ENCODE results near the gene EBF3. TPM values are rescaled to one million over a fixed set of nuclear protein-coding genes. Genes with fewer than 3 reads are reported as not detected.

The EBF3 gene
- total RNA-seq, 1 experiment from 2014 or later = 0.64 TPM

GRCh38 chr10:129870961-129871621 lies 93.0 kb downstream of the EBF3 start:
- ChIA-PET CTCF (no interaction called here), POLR2A (no interaction called here)
- TF ChIP-seq TCF7L2 (IDR thresholded peaks at IDR 0.05; ENCODE audit: low read depth, low read length) (no peak), POLR2AphosphoS5 (IDR thresholded peaks at IDR 0.05; ENCODE audit: low read depth, low read length) (no peak), CTCF (IDR thresholded peaks at IDR 0.05) (no peak), SIN3A (IDR thresholded peaks at IDR 0.05; ENCODE audit: borderline replicate concordance, insufficient read depth, low read depth, low read length) (no peak), REST (IDR thresholded peaks at IDR 0.05; ENCODE audit: insufficient read depth in 1 of 2, low read depth in 2 of 2, low read length in 1 of 2) (no peak)
- Histone ChIP-seq H3K4me1 (ENCODE audit: control insufficient read depth, insufficient read depth, low read length) (no peaks in the 10 kb centered on the region), H3K27ac (ENCODE audit: low read length) (no peak overlapping the region), H3K4me3 (ENCODE audit: low read depth in 2 of 2, low read length in 2 of 2) (no peak overlapping the region), H3K36me3 (ENCODE audit: control insufficient read depth, insufficient read depth, low read length) (no peaks in the 10 kb centered on the region), H3K27me3 (ENCODE audit: control insufficient read depth, insufficient read depth, low read length) (no peaks in the 10 kb centered on the region), H3K9me3 (ENCODE audit: control insufficient read depth, insufficient read depth, low read depth, low read length) (no peaks in the 10 kb centered on the region)
- ATAC-seq = no peak
- intact Hi-C loops (cut with micrococcal nuclease; ENCODE audit: unreplicated experiment) (no loop called here), in situ Hi-C loops (cut with HindIII; ENCODE audit: low pct_unique_long_range_greater_than_20kb, low sequenced_read_pairs) (no loop called here)
- BruUV-seq (replicated peaks) = no TSS peak
- DNase-seq (ENCODE audit: low read depth, low spot score) = no peak

GRCh38 chr10:129870474-129870757 lies 93.7 kb downstream of the EBF3 start:
- in situ Hi-C loops (cut with HindIII; ENCODE audit: low pct_unique_long_range_greater_than_20kb, low sequenced_read_pairs) (no loop called here), intact Hi-C loops (cut with micrococcal nuclease; ENCODE audit: unreplicated experiment) (no loop called here)
- DNase-seq (ENCODE audit: low read depth, low spot score) (no peak), ATAC-seq (no peak)
- Histone ChIP-seq H3K4me1 (ENCODE audit: control insufficient read depth, insufficient read depth, low read length) (no peaks in the 10 kb centered on the region), H3K9me3 (ENCODE audit: control insufficient read depth, insufficient read depth, low read depth, low read length) (no peaks in the 10 kb centered on the region), H3K27ac (ENCODE audit: low read length) (no peak overlapping the region), H3K27me3 (ENCODE audit: control insufficient read depth, insufficient read depth, low read length) (no peaks in the 10 kb centered on the region), H3K4me3 (ENCODE audit: low read depth in 2 of 2, low read length in 2 of 2) (no peak overlapping the region), H3K36me3 (ENCODE audit: control insufficient read depth, insufficient read depth, low read length) (no peaks in the 10 kb centered on the region)
- no TSS peak for BruUV-seq (replicated peaks)
- ChIA-PET POLR2A (no interaction called here), CTCF (no interaction called here)
- no peak for TF ChIP-seq SIN3A (IDR thresholded peaks at IDR 0.05; ENCODE audit: borderline replicate concordance, insufficient read depth, low read depth, low read length)
- TF ChIP-seq TCF7L2 (IDR thresholded peaks at IDR 0.05; ENCODE audit: low read depth, low read length) = no peak
- TF ChIP-seq POLR2AphosphoS5 (IDR thresholded peaks at IDR 0.05; ENCODE audit: low read depth, low read length) = no peak
- TF ChIP-seq CTCF (IDR thresholded peaks at IDR 0.05) = no peak
- no peak for TF ChIP-seq REST (IDR thresholded peaks at IDR 0.05; ENCODE audit: insufficient read depth in 1 of 2, low read depth in 2 of 2, low read length in 1 of 2)
